GM21360 (cell line): ENCODE data around the gene OR2A25.
"Not testable (repeated sequence)": the region's sequence is repeated elsewhere in the genome, so short reads cannot be mapped to it uniquely, and the experiment has no call there.

Experiments
- ATAC-seq: cut with Tn5 transposase; IDR thresholded peaks from one replicate; pipeline ENCODE4 v1.9.1; 2021; ENCODE audit warnings: mild to moderate bottlenecking, moderate library complexity; ENCODE audit not compliant: unreplicated experiment

The OR2A25 gene

GRCh38 chr7:144069511-144069910 is at the start of gene OR2A25:
Gene OR2A25, plus strand, starts transcription at chr7:144069811. Its CDS starts 4,409 bp downstream, at chr7:144074220.
- no peak for ATAC-seq

- no peak for ATAC-seq
These were observed 49.3 kb upstream of the OR2A25 start for GRCh38 chr7:144020340-144020739.

GRCh38 chr7:144022169-144022568 is 47.4 kb upstream of the OR2A25 start:
- ATAC-seq = no peak

- no peak for ATAC-seq
These were observed 46.3 kb upstream of the OR2A25 start for GRCh38 chr7:144023171-144023827.

- no peak for ATAC-seq
These were observed 45.4 kb upstream of the OR2A25 start for GRCh38 chr7:144024213-144024612.

- ATAC-seq = no peak
These were observed 43.3 kb upstream of the OR2A25 start for GRCh38 chr7:144026203-144026883.

GRCh38 chr7:144027070-144027469 is 42.5 kb upstream of the OR2A25 start:
- no peak for ATAC-seq

GRCh38 chr7:144027974-144028373 is 41.6 kb upstream of the OR2A25 start:
- ATAC-seq = peak; percentile 55

GRCh38 chr7:144028547-144028946 is 41.1 kb upstream of the OR2A25 start:
- no peak for ATAC-seq

- no peak for ATAC-seq
These were observed 37.1 kb upstream of the OR2A25 start for GRCh38 chr7:144032516-144032915.

- ATAC-seq = no peak
These were observed 36.5 kb upstream of the OR2A25 start for GRCh38 chr7:144032985-144033709.

- no peak for ATAC-seq
These were observed 34.2 kb upstream of the OR2A25 start for GRCh38 chr7:144035385-144035784.

GRCh38 chr7:144036302-144036885 is 33.2 kb upstream of the OR2A25 start:
- ATAC-seq = no peak

GRCh38 chr7:144037414-144038035 is 32.1 kb upstream of the OR2A25 start:
- no peak for ATAC-seq

GRCh38 chr7:144038887-144039286 is 30.7 kb upstream of the OR2A25 start:
- no peak for ATAC-seq

GRCh38 chr7:144048648-144049047 is 21.0 kb upstream of the OR2A25 start, which contains the start of gene OR2A5:
Gene OR2A5, plus strand, starts transcription at chr7:144048948. Its CDS starts 1,454 bp downstream, at chr7:144050402.
- no peak for ATAC-seq

- no peak for ATAC-seq
These were observed 20.1 kb upstream of the OR2A25 start for GRCh38 chr7:144049491-144049890.

- no peak for ATAC-seq
These were observed 19.5 kb upstream of the OR2A25 start for GRCh38 chr7:144050093-144050492.

- not testable (repeated sequence) for ATAC-seq
These were observed 18.7 kb upstream of the OR2A25 start for GRCh38 chr7:144050884-144051283.

- no peak for ATAC-seq
These were observed 11.7 kb upstream of the OR2A25 start for GRCh38 chr7:144057954-144058353.

GRCh38 chr7:144063710-144064109 is 5.9 kb upstream of the OR2A25 start:
- no peak for ATAC-seq
